HepG2 (cell line): Measurements from ENCODE around the gene C19orf85. TPM values are rescaled to one million over a fixed set of nuclear protein-coding genes. Genes with fewer than 3 reads are reported as not detected.

ENCODE experiments used
- ATAC-seq: fragments of 200-7000 bp; cut with Tn5 transposase; 3 replicates; pipeline ENCODE4 v1.9.1; 2020; ENCODE audit warnings: mild to moderate bottlenecking, moderate library complexity
- BruUV-seq: library from RNA; stranded (reverse); fragments of 400-500 nt; replicated peaks from 2 replicates; lab custom pipeline; 2021; lab: Mats Ljungman, UMichigan
- CTCF ChIA-PET: fragments of 300-600 bp; formaldehyde crosslinking; extraction: SDS; loops from one replicate; lab custom pipeline; 2021; ENCODE audit warnings: low total read pairs, inconsistent platforms, low intra/inter-chr PET ratio; lab: Yijun Ruan, JAX
- POLR2A ChIA-PET: fragments of 350-600 bp; sonication (Branson Sonifier 250); formaldehyde crosslinking; loops from one replicate; lab custom pipeline; 2020; ENCODE audit warnings: antibody characterized with exemption, inconsistent platforms; lab: Yijun Ruan, JAX
- DNase-seq: peaks from one replicate; pipeline ENCODE4 v3.0.0-alpha.2; 2015; ENCODE audit warnings: low spot score
- FAIRE-seq: peaks from 3 replicates; lab custom pipeline; 2011; peaks lifted over from hg19 to GRCh38; lab: Jason Lieb, UNC
- H2AFZ ChIP-seq: one replicate; pipeline ENCODE4 v1.6.1; 2011; ENCODE audit warnings: low read length, inconsistent platforms
- H3K27ac ChIP-seq: fragments of 300-600 bp; 3 replicates; pipeline ENCODE4 v1.8.0; 2011; ENCODE audit warnings: mixed run types, mild to moderate bottlenecking, mixed read lengths, low read length, inconsistent platforms; ENCODE audit not compliant: insufficient read depth; ENCODE audit errors: extremely low read length
- H3K27me3 ChIP-seq, 2 experiments: fragments of 200-600 bp in 1 of 2; 2 replicates in 1 of 2; 3 replicates in 1 of 2; pipeline versions ENCODE4 v1.6.0 to v1.8.0; 2011; ENCODE audit warnings: low read length in 2 of 2, mild to moderate bottlenecking in 2 of 2, moderate library complexity in 2 of 2, inconsistent platforms in 1 of 2; ENCODE audit not compliant: insufficient read depth in 2 of 2, control insufficient read depth in 1 of 2
- H3K36me3 ChIP-seq, 2 experiments: fragments of 200-600 bp in 1 of 2; replicated peaks in 1 of 2; 2 replicates in 1 of 2; 3 replicates in 1 of 2; pipeline versions ENCODE4 v1.5.1 to v1.8.0; 2011; ENCODE audit warnings: low read length in 2 of 2, inconsistent platforms in 1 of 2; ENCODE audit not compliant: insufficient read depth in 2 of 2, control insufficient read depth in 1 of 2
- H3K4me1 ChIP-seq: 2 replicates; pipeline ENCODE4 v1.5.1; 2012; ENCODE audit warnings: low read length, inconsistent platforms; ENCODE audit not compliant: insufficient read depth
- H3K4me2 ChIP-seq: 2 replicates; pipeline ENCODE4 v1.6.0; 2011; ENCODE audit warnings: low read depth, low read length, inconsistent platforms
- H3K4me3 ChIP-seq, 3 experiments: fragments of 200-600 bp in 1 of 3; sonication (generic), shearing (Covaris generic) in 1 of 3; replicated peaks in 1 of 3; 2 replicates each; pipeline ENCODE4 v1.5.1; 2011 to 2016; ENCODE audit warnings: low read length in 3 of 3, inconsistent platforms in 2 of 3, low read depth in 2 of 3, mild to moderate bottlenecking in 2 of 3, control low read depth in 1 of 3, mixed read lengths in 1 of 3; ENCODE audit not compliant: insufficient read depth in 1 of 3
- H3K79me2 ChIP-seq: one replicate; pipeline ENCODE4 v1.6.1; 2011; ENCODE audit warnings: low read length, inconsistent platforms; ENCODE audit not compliant: insufficient read depth
- H3K9ac ChIP-seq: 2 replicates; pipeline ENCODE4 v1.6.0; 2011; ENCODE audit warnings: mild to moderate bottlenecking, low read depth, low read length, inconsistent platforms; ENCODE audit not compliant: insufficient read depth
- H3K9me3 ChIP-seq: 2 replicates; pipeline ENCODE4 v1.5.1; 2012; ENCODE audit warnings: mild to moderate bottlenecking, low read length
- H4K20me1 ChIP-seq: 2 replicates; pipeline ENCODE4 v1.6.0; 2011; ENCODE audit warnings: inconsistent platforms, mild to moderate bottlenecking, low read length, moderate library complexity; ENCODE audit not compliant: insufficient read depth
- ADNP ChIP-seq: sonication (generic); formaldehyde crosslinking; IDR thresholded peaks from 2 replicates; pipeline ENCODE4 v1.4.0; 2020; ENCODE audit warnings: missing genetic modification reagents
- CERS6 ChIP-seq: sonication (generic); formaldehyde crosslinking; IDR thresholded peaks from 2 replicates; pipeline ENCODE4 v1.5.0; 2020; ENCODE audit warnings: missing genetic modification reagents
- CSRNP1 ChIP-seq: sonication (generic); formaldehyde crosslinking; IDR thresholded peaks from 2 replicates; pipeline ENCODE4 v1.8.1; 2023; ENCODE audit warnings: mild to moderate bottlenecking, missing genetic modification reagents
- EEA1 ChIP-seq: sonication (generic); formaldehyde crosslinking; IDR thresholded peaks from 2 replicates; pipeline ENCODE4 v1.5.1; 2020; ENCODE audit warnings: mild to moderate bottlenecking, missing genetic modification reagents, borderline replicate concordance
- ETV6 ChIP-seq: sonication (generic); formaldehyde crosslinking; conservative IDR thresholded peaks from 2 replicates; pipeline ENCODE4 v1.4.0; 2020; ENCODE audit warnings: missing genetic modification reagents
- NCOA5 ChIP-seq: sonication (generic); formaldehyde crosslinking; IDR thresholded peaks from 2 replicates; pipeline ENCODE4 v1.4.0; 2020; ENCODE audit warnings: missing genetic modification reagents
- REL ChIP-seq: sonication (generic); formaldehyde crosslinking; conservative IDR thresholded peaks from 2 replicates; pipeline ENCODE4 v1.8.0; 2022; ENCODE audit warnings: mild to moderate bottlenecking, missing genetic modification reagents, moderate library complexity
- TEF ChIP-seq: sonication (generic); formaldehyde crosslinking; IDR thresholded peaks from 2 replicates; pipeline ENCODE4 v1.5.0; 2020; ENCODE audit warnings: missing genetic modification reagents
- ZFX ChIP-seq: sonication (generic); formaldehyde crosslinking; IDR thresholded peaks from 2 replicates; pipeline ENCODE4 v1.4.0; 2020; ENCODE audit warnings: mild to moderate bottlenecking, low read depth, missing genetic modification reagents, moderate library complexity
- ZMYM3 ChIP-seq: sonication (generic); formaldehyde crosslinking; IDR thresholded peaks from 2 replicates; pipeline ENCODE4 v1.5.1; 2020; ENCODE audit warnings: mild to moderate bottlenecking, missing genetic modification reagents
- ZNF17 ChIP-seq: sonication (generic); formaldehyde crosslinking; IDR thresholded peaks from 2 replicates; pipeline ENCODE4 v1.5.0; 2020; ENCODE audit warnings: mild to moderate bottlenecking, missing genetic modification reagents
- ZNF230 ChIP-seq: sonication (generic); formaldehyde crosslinking; IDR thresholded peaks from 2 replicates; pipeline ENCODE4 v1.4.0; 2020; ENCODE audit warnings: mild to moderate bottlenecking, missing genetic modification reagents
- ZNF282 ChIP-seq: fragments of 450-650 bp; IDR thresholded peaks from 2 replicates; pipeline ENCODE4 v1.6.1; 2018; ENCODE audit not compliant: partially characterized antibody
- ZNF451 ChIP-seq: sonication (generic); formaldehyde crosslinking; IDR thresholded peaks from 2 replicates; pipeline ENCODE4 v1.5.0; 2020; ENCODE audit warnings: mild to moderate bottlenecking, missing genetic modification reagents
- ZNF530 ChIP-seq: sonication (generic); formaldehyde crosslinking; IDR thresholded peaks from 2 replicates; pipeline ENCODE4 v1.5.0; 2020; ENCODE audit warnings: low read depth, mild to moderate bottlenecking, missing genetic modification reagents
- ZNF670 ChIP-seq: sonication (generic); formaldehyde crosslinking; IDR thresholded peaks from 2 replicates; pipeline ENCODE4 v1.8.0; 2022; ENCODE audit warnings: mild to moderate bottlenecking, missing genetic modification reagents, borderline replicate concordance
- WGBS: methylation state at CpG from one replicate; pipeline ENCODE4 v1.1.6; 2017; ENCODE audit warnings: low lambda C conversion rate; 5-methylcytosine and 5-hydroxymethylcytosine counted together
- in situ Hi-C: cut with HindIII; loops from 2 replicates; pipeline ENCODE4 v1.10.0; 2017; ENCODE audit warnings: low pct_unique_long_range_greater_than_20kb; ENCODE audit not compliant: extremely low pct_ligation_motif_present
- intact Hi-C: fragments of 100-400 bp; cut with micrococcal nuclease; formaldehyde crosslinking; loops from one replicate; pipeline ENCODE4 v1.10.0; 2022; ENCODE audit not compliant: unreplicated experiment
- polyA plus RNA-seq, 8 experiments: library from polyadenylated mRNA; depleted of rRNA in 3 of 8; stranded (reverse) in 7 of 8; unstranded in 1 of 8; fragments of >200 nt; fragmentation: Illumina TruSeq in 4 of 8; extraction: Trizol in 4 of 8; gene quantifications; 2 replicates each; pipeline versions ENCODE4 v1.2.1 to v1.2.3, GENCODE V29; 2011 to 2016; ENCODE audit warnings: low read depth in 4 of 8, missing spikeins in 1 of 8, mixed read lengths in 1 of 8; ENCODE audit not compliant: insufficient read depth in 1 of 8
- total RNA-seq, 5 experiments: library from RNA; depleted of rRNA; stranded (reverse); fragments of >200 nt; fragmentation: Illumina TruSeq; extraction: Trizol; gene quantifications; 2 replicates each; pipeline ENCODE4 v1.2.3, GENCODE V29; 2016; ENCODE audit warnings: low read depth in 1 of 5
- TF ChIP-seq, protein P1 (sequence below): sonication (generic); formaldehyde crosslinking; IDR thresholded peaks from 2 replicates; pipeline ENCODE4 v1.4.0; 2020; ENCODE audit warnings: low read depth, missing genetic modification reagents

The C19orf85 gene
- total and polyA plus RNA-seq, 2 of the 13 experiments (the other 11 are each of a cell fraction or from before 2014, with no cell fraction given) = not detected

GRCh38 chr19:55494172-55494761 is 29.7 kb upstream of the C19orf85 start:
- H3K4me2 ChIP-seq = peak overlapping the region; percentile 36; the same call in 1 of the 2 replicates
- ChIA-PET CTCF (no interaction called here), POLR2A (interaction anchor here (1.2 to 1.6 kb wide), 2 partner anchors 9 to 10 kb away, joined by 3 to 5 read pairs; partner anchors contain the start of gene NAT14)
- no peak overlapping the region for H3K9ac ChIP-seq
- no TSS peak for BruUV-seq
- no peaks in the 10 kb centered on the region for H4K20me1 ChIP-seq
- ATAC-seq (no peak; the same call in 2 of the 3 replicates), FAIRE-seq (no peak), DNase-seq (no peak)
- no peak overlapping the region for H2AFZ ChIP-seq
- intact Hi-C loops (no loop called here), in situ Hi-C loops (no loop called here)
- no peaks in the 10 kb centered on the region for H3K9me3 ChIP-seq
- no peak overlapping the region for H3K4me3 ChIP-seq
- no peak overlapping the region for H3K27ac ChIP-seq
- H3K4me1 ChIP-seq = no peaks in the 10 kb centered on the region
- no peaks in the 10 kb centered on the region for H3K36me3 ChIP-seq
- WGBS = 12% methylated on average over 11 of the region's 22 CpGs
- H3K79me2 ChIP-seq = no peaks in the 10 kb centered on the region
- H3K27me3 ChIP-seq = peaks cover 19 to 84% of the 10 kb centered on the region in 2 experiments
- TF ChIP-seq CSRNP1 (CRISPR knock-in tag) (no peak), ZNF451 (CRISPR knock-in tag) (no peak), ZMYM3 (CRISPR knock-in tag) (no peak), REL (CRISPR knock-in tag) (no peak), ZNF530 (no peak), TEF (CRISPR knock-in tag) (no peak), ZNF17 (no peak), ZNF230 (no peak), EEA1 (CRISPR knock-in tag) (no peak), ADNP (CRISPR knock-in tag) (no peak), ETV6 (CRISPR knock-in tag) (no peak), CERS6 (CRISPR knock-in tag) (no peak), ZNF670 (CRISPR knock-in tag) (no peak), NCOA5 (CRISPR knock-in tag) (no peak), ZNF282 (no peak), ZFX (no peak)
- TF ChIP-seq, protein P1, sequence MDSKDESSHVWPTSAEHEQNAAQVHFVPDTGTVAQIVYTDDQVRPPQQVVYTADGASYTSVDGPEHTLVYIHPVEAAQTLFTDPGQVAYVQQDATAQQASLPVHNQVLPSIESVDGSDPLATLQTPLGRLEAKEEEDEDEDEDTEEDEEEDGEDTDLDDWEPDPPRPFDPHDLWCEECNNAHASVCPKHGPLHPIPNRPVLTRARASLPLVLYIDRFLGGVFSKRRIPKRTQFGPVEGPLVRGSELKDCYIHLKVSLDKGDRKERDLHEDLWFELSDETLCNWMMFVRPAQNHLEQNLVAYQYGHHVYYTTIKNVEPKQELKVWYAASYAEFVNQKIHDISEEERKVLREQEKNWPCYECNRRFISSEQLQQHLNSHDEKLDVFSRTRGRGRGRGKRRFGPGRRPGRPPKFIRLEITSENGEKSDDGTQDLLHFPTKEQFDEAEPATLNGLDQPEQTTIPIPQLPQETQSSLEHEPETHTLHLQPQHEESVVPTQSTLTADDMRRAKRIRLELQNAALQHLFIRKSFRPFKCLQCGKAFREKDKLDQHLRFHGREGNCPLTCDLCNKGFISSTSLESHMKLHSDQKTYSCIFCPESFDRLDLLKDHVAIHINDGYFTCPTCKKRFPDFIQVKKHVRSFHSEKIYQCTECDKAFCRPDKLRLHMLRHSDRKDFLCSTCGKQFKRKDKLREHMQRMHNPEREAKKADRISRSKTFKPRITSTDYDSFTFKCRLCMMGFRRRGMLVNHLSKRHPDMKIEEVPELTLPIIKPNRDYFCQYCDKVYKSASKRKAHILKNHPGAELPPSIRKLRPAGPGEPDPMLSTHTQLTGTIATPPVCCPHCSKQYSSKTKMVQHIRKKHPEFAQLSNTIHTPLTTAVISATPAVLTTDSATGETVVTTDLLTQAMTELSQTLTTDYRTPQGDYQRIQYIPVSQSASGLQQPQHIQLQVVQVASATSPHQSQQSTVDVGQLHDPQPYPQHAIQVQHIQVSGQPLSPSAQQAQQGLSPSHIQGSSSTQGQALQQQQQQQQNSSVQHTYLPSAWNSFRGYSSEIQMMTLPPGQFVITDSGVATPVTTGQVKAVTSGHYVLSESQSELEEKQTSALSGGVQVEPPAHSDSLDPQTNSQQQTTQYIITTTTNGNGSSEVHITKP (CRISPR knock-in tag) = no peak
